HAP-1 (cell line): ENCODE data around the gene TNFAIP1.

Experiments used
- DNase-seq, 2 experiments: peaks; one replicate each; pipeline ENCODE4 v3.0.0-alpha.2; 2016 to 2020; ENCODE audit warnings: low spot score in 2 of 2
- H3K27me3 ChIP-seq: fragments of 250-450 bp; sonication (Bioruptor Pico); 2 replicates; pipeline ENCODE4 v1.5.1; 2020; ENCODE audit warnings: low read depth, mild to moderate bottlenecking, moderate library complexity
- H3K36me3 ChIP-seq: fragments of 250-450 bp; sonication (Bioruptor Pico); replicated peaks from 2 replicates; pipeline ENCODE4 v1.5.1; 2020; ENCODE audit warnings: mild to moderate bottlenecking
- H3K4me1 ChIP-seq: fragments of 250-450 bp; sonication (Bioruptor Pico); 2 replicates; pipeline ENCODE4 v1.5.1; 2020; ENCODE audit warnings: mild to moderate bottlenecking
- H3K4me3 ChIP-seq: fragments of 250-450 bp; sonication (Bioruptor Pico); 2 replicates; pipeline ENCODE4 v1.5.1; 2020; ENCODE audit warnings: mild to moderate bottlenecking, moderate library complexity
- H3K9me3 ChIP-seq: fragments of 250-450 bp; sonication (Bioruptor Pico); 2 replicates; pipeline ENCODE4 v1.5.1; 2020; ENCODE audit warnings: mild to moderate bottlenecking, moderate library complexity
- in situ Hi-C: fragments of 300-500 bp; cut with MboI; formaldehyde crosslinking; loops from 3 replicates; pipeline ENCODE4 v1.14.3; 2020; ENCODE audit warnings: low sequenced_read_pairs, inconsistent platforms, mixed read lengths

TNFAIP1 gene

GRCh38 chr17:28394337-28395116, 59.0 kb downstream of the TNFAIP1 start:
- in situ Hi-C loops: loop anchor here (25.0 kb wide), 1 partner anchor 607 kb away; no protein-coding TSS in a partner anchor
- Histone ChIP-seq H3K27me3 (no peaks in the 10 kb centered on the region), H3K9me3 (no peaks in the 10 kb centered on the region), H3K36me3 (peaks cover 7% of the 10 kb centered on the region; the same call in 1 of the 2 replicates), H3K4me1 (no peaks in the 10 kb centered on the region), H3K4me3 (no peak overlapping the region)
- DNase-seq: no peak

- no peaks in the 10 kb centered on the region for H3K27me3 ChIP-seq
- DNase-seq: no peak
- no peaks in the 10 kb centered on the region for H3K9me3 ChIP-seq
- peaks cover 7% of the 10 kb centered on the region; the same call in 1 of the 2 replicates for H3K36me3 ChIP-seq
- no peaks in the 10 kb centered on the region for H3K4me1 ChIP-seq
- no peak overlapping the region for H3K4me3 ChIP-seq
- in situ Hi-C loops: loop anchor here (25.0 kb wide), 1 partner anchor 608 kb away; no protein-coding TSS in a partner anchor
These were observed 59.9 kb downstream of the TNFAIP1 start for GRCh38 chr17:28395426-28395825.

GRCh38 chr17:28395968-28396367, 60.4 kb downstream of the TNFAIP1 start:
- no peaks in the 10 kb centered on the region for H3K4me1 ChIP-seq
- no peak for DNase-seq
- no peaks in the 10 kb centered on the region for H3K27me3 ChIP-seq
- H3K36me3 ChIP-seq: peaks cover 8% of the 10 kb centered on the region; the same call in 1 of the 2 replicates
- no peaks in the 10 kb centered on the region for H3K9me3 ChIP-seq
- no peak overlapping the region for H3K4me3 ChIP-seq
- in situ Hi-C loops: loop anchor here (25.0 kb wide), 1 partner anchor 609 kb away; no protein-coding TSS in a partner anchor
